HEK293T (cell line): ENCODE measurements around the gene HEPHL1.
"Not testable (repeated sequence)": the region's sequence is repeated elsewhere in the genome, so short reads cannot be mapped to it uniquely, and the experiment has no call there.

Experiments used
- CTCF ChIA-PET: fragments of 350-600 bp; formaldehyde crosslinking; extraction: SDS; loops from one replicate; lab custom pipeline; 2021; ENCODE audit warnings: antibody characterized with exemption, inconsistent platforms; lab: Yijun Ruan, JAX
- POLR2A ChIA-PET: fragments of 350-600 bp; formaldehyde crosslinking; extraction: SDS; loops from one replicate; lab custom pipeline; 2020; ENCODE audit warnings: antibody characterized with exemption, inconsistent platforms; lab: Yijun Ruan, JAX
- DNase-seq: peaks from one replicate; pipeline ENCODE4 v3.0.0; 2012; ENCODE audit warnings: mixed read lengths; ENCODE audit errors: extremely low spot score
- ARNT ChIP-seq: fragments of 450-650 bp; IDR thresholded peaks from 2 replicates; pipeline ENCODE4 v1.6.1; 2017; ENCODE audit warnings: mild to moderate bottlenecking
- BHLHE40 ChIP-seq: fragments of 450-650 bp; IDR thresholded peaks from 2 replicates; pipeline ENCODE4 v1.6.1; 2016; ENCODE audit warnings: mild to moderate bottlenecking, moderate library complexity, borderline replicate concordance
- CTBP1 ChIP-seq: fragments of 450-650 bp; IDR thresholded peaks from 2 replicates; pipeline ENCODE4 v1.6.1; 2016; ENCODE audit warnings: borderline replicate concordance
- ELF4 ChIP-seq: fragments of 450-650 bp; IDR thresholded peaks from 2 replicates; pipeline ENCODE4 v1.6.1; 2017; ENCODE audit warnings: antibody characterized with exemption
- FOXA1 ChIP-seq: fragments of 450-650 bp; IDR thresholded peaks from 2 replicates; pipeline ENCODE4 v1.6.1; 2016; ENCODE audit warnings: mild to moderate bottlenecking
- FOXK2 ChIP-seq: fragments of 450-650 bp; IDR thresholded peaks from 2 replicates; pipeline ENCODE4 v1.6.1; 2016; ENCODE audit warnings: mild to moderate bottlenecking
- FOXM1 ChIP-seq: fragments of 450-650 bp; IDR thresholded peaks from 2 replicates; pipeline ENCODE4 v1.6.1; 2017; ENCODE audit warnings: mild to moderate bottlenecking, borderline replicate concordance
- HDGF ChIP-seq: fragments of 450-650 bp; IDR thresholded peaks from 2 replicates; pipeline ENCODE4 v1.6.1; 2017; ENCODE audit warnings: antibody characterized with exemption, borderline replicate concordance
- L3MBTL2 ChIP-seq: fragments of 450-650 bp; conservative IDR thresholded peaks from 2 replicates; pipeline ENCODE4 v1.6.1; 2016; ENCODE audit warnings: mild to moderate bottlenecking
- LEF1 ChIP-seq: fragments of 450-650 bp; IDR thresholded peaks from 2 replicates; pipeline ENCODE4 v1.6.1; 2017; ENCODE audit warnings: mild to moderate bottlenecking, borderline replicate concordance
- NFRKB ChIP-seq: fragments of 450-650 bp; IDR thresholded peaks from 2 replicates; pipeline ENCODE4 v1.6.1; 2016; ENCODE audit warnings: mild to moderate bottlenecking, moderate library complexity
- SP1 ChIP-seq: fragments of 450-650 bp; IDR thresholded peaks from 2 replicates; pipeline ENCODE4 v1.6.1; 2017
- SUZ12 ChIP-seq: fragments of 450-650 bp; IDR thresholded peaks from 2 replicates; pipeline ENCODE4 v1.6.1; 2016; ENCODE audit warnings: mild to moderate bottlenecking
- TARDBP ChIP-seq: fragments of 450-650 bp; IDR thresholded peaks from 2 replicates; pipeline ENCODE4 v1.6.1; 2016
- ZNF384 ChIP-seq: fragments of 450-650 bp; IDR thresholded peaks from 2 replicates; pipeline ENCODE4 v1.6.1; 2016
- TF ChIP-seq, protein P1 (sequence below): fragments of 450-650 bp; IDR thresholded peaks from 2 replicates; pipeline ENCODE4 v1.6.1; 2016

Gene HEPHL1

DNA sequence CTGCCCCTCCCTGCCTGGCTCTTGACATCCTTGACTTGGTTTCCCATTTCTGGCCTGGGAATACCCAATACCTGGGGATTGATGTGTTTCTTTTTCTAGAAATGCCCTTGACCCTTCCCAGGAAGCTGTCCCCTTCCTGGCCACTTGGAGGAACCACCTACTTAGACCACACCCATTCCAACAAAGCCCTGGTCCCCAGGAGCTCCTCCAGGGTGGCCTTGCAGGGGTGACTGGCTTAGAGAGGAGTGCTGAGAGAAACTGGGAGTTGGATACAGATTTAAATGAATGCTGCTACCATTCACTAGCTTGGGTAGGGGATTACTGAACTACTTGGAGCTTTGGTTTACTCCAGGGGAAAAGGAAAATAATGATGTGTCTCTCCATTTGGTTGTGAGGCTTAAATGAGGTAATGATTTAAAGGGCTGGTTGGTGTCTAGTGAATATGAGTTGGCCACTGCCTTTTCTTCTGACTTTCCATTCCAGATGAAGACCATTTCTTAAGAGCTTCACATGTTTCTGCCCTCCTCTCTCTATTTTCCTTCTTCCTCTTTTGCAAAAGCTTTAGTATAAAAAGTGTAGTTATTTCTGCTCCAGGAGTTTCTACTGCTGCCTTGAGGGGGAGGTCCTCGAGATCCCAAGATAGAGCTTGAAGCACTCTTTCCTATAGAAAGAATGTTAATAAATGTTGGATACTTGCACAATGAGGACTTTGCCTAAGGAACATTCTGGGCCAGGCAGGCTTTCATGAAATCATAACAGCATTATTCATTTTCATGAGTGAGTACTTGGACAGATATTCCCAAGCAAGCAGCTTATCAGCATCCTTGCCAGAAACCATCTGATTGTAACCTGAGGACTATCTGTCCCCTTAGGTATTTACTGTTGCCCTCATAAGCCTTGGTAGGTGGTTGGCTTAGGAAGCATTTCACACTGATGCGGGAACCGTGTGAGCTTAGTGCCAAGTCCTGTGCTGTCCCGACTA is 129.8 kb downstream of the HEPHL1 start:
- ChIA-PET POLR2A (interaction anchor here (0.8 to 2.9 kb wide), 2 partner anchors 15 to 22 kb away, joined by 3 to 19 read pairs; partner anchors contain the start of gene PANX1), CTCF (interaction anchor here (0.5 to 1.6 kb wide), 4 partner anchors 20 to 1049 kb away, joined by 3 to 6 read pairs (median 4); no protein-coding TSS in a partner anchor)
- no peak for DNase-seq
- TF ChIP-seq FOXA1 (no peak), SP1 (no peak), FOXK2 (no peak), L3MBTL2 (no peak), TARDBP (no peak), ZNF384 (no peak), FOXM1 (no peak), LEF1 (no peak), ARNT (no peak), CTBP1 (no peak), BHLHE40 (no peak), SUZ12 (no peak), ELF4 (no peak), HDGF (no peak)
- TF ChIP-seq, protein P1, sequence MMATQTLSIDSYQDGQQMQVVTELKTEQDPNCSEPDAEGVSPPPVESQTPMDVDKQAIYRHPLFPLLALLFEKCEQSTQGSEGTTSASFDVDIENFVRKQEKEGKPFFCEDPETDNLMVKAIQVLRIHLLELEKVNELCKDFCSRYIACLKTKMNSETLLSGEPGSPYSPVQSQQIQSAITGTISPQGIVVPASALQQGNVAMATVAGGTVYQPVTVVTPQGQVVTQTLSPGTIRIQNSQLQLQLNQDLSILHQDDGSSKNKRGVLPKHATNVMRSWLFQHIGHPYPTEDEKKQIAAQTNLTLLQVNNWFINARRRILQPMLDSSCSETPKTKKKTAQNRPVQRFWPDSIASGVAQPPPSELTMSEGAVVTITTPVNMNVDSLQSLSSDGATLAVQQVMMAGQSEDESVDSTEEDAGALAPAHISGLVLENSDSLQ: no peak

DNA sequence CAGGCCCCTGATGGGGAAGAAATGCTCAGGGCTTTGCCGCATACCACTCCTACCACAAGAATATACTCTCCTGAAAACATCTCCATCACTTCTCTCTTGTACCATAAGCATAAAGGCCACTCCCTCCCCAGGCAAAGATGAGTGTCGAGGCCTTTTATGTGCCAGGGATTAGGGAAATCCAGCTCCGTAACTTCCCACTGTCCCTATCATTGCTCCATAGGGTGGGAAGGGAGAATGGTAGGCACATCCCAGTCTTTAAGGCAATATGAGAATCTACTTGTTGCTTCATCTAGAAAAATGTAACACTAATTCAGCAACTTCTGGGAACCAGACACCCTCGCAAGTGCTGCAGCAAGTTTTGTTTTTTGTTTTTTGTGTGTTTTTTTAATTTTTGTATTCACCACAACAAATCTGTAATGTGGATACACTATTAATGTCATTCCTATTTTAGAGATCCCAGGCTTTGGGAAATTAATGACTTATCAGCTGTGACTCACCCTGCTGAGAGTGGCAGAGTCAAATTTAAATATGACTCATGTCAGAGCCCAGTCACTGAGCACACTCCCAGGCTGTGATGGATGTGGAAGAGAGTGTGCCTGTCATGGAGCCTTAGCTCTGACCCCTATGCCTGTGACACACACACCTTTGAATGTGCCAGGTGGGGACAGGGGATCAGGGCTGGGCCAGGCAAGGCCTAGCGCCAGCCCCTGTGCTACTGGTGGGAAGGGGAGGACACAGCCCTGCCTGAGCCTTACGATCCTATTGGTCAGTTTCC is 130.9 kb downstream of the HEPHL1 start:
- no peak for DNase-seq
- TF ChIP-seq TARDBP: no peak
- TF ChIP-seq, protein P1: peak; percentile 47
- no peak for TF ChIP-seq SP1
- TF ChIP-seq LEF1: no peak
- no peak for TF ChIP-seq ARNT
- ChIA-PET CTCF (interaction anchor here (0.5 to 1.6 kb wide), 2 partner anchors 19 to 1048 kb away, joined by 3 to 4 read pairs; no protein-coding TSS in a partner anchor), POLR2A (interaction anchor here (0.8 to 2.9 kb wide), 2 partner anchors 23 kb away, joined by 4 to 19 read pairs; partner anchors contain the start of gene PANX1)

DNA sequence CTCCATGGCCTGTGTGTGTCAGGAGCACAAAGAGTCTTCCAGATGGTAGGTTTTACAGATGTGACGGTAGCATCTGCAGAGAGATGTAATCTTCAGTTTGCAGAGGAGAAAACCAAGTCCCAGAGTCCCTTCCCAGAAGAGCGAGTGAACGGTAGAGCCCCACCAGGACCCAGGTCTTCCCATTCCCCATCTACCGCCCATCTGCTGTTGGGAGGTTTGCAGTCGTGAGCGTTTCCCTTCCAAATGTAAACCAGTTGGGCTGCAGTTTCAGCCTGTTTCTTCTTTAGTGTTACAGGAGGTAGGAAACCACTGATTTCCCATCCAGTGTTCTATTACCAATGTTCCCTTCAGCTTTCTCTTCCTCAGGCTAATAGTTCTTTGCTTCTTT is 131.5 kb downstream of the HEPHL1 start:
- ChIA-PET CTCF (no interaction called here), POLR2A (interaction anchor here (0.8 to 1.2 kb wide), 2 partner anchors 15 to 23 kb away, joined by 3 to 4 read pairs; partner anchors contain the start of gene PANX1)
- no peak for DNase-seq
- TF ChIP-seq ZNF384 (no peak), FOXK2 (no peak), SP1 (no peak), FOXA1 (no peak), ARNT (no peak), FOXM1 (no peak), SUZ12 (no peak), TARDBP (no peak), L3MBTL2 (no peak), ELF4 (no peak), NFRKB (no peak)

DNA sequence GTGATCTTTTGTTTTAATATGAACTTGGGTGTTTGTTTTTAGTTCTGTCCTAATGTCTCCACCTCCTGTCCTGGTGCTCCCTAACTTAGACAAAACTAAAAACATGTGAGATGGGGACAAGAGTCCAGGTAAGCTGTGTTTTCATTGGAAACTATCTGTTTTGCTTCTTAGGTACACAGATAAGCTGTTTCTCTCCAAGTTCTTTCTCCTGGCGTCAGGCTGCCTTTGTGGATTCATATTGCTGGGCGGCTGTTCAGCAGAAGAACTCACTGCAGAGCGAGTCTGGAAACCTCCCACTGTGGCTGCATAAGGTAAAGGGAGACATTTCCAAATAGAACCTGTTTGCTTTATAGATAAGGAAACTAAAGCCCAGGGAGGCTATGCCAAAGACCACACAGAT is 132.2 kb downstream of the HEPHL1 start:
- TF ChIP-seq, protein P1: no peak
- no peak for TF ChIP-seq FOXK2
- TF ChIP-seq TARDBP: no peak
- TF ChIP-seq BHLHE40: no peak
- no peak for TF ChIP-seq ZNF384
- CTCF ChIA-PET: no interaction called here
- no peak for DNase-seq
- POLR2A ChIA-PET: interaction anchor here (1.2 to 1.3 kb wide), 2 partner anchors 14 to 22 kb away, joined by 3 read pairs; no protein-coding TSS in a partner anchor

DNA sequence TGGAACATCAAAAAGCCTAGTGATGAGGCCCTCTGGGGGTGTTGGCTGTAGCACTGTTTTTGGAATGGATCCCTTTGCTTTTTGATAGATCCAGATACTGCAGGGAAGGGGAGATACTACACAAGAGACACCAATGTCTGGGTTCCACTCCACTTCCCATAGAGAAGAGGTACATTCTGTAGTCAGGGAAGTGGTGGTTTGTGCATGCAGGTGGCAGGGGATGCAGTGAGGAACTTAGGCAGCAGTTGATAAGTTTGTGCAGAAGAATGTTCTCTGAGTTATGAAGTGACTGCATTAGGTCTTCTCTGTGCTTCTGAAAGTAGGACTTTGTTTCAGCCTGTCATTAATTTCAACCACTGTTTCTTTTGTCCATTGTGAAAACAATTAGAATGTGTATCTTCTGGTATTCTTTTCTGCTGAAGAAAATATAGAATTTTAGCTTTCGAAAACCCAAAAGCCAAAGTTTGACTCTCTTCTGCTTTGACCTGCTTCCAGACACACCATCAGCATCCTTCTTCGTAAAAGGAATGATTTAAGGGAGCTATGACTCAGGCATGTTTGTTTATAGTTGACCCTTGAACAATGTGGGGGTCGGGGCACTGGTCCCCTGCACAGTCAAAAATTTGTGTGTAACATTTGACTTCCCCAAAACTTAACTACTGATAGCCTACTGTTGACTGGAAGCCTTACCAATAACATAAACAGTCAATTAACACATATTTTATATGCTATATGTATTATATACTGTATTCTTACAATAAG is 133.1 kb downstream of the HEPHL1 start:
- ChIA-PET POLR2A (interaction anchor here (0.6 to 1.3 kb wide), 3 partner anchors 13 to 24 kb away, joined by 3 read pairs; no protein-coding TSS in a partner anchor), CTCF (no interaction called here)
- DNase-seq: no peak
- TF ChIP-seq CTBP1 (no peak), HDGF (no peak), TARDBP (no peak), SP1 (no peak), FOXK2 (no peak), L3MBTL2 (no peak), ELF4 (no peak), ZNF384 (no peak), BHLHE40 (no peak)
- TF ChIP-seq, protein P1: no peak

DNA sequence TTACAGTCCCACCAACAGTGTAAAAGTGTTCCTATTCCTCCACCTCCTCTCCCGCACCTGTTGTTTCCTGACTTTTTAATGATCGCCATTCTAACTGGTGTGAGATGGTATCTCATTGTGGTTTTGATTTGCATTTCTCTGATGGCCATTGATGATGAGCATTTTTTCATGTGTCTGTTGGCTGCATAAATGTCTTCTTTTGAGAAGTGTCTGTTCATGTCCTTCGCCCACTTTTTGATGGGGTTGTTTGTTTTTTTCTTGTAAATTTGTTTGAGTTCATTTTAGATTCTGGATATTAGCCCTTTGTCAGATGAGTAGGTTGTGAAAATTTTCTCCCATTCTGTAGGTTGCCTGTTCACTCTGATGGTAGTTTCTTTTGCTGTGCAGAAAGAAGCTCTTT is 136.2 kb downstream of the HEPHL1 start:
- CTCF ChIA-PET, POLR2A ChIA-PET, DNase-seq: not testable (repeated sequence)
